ENCODE measurements around the gene KIF26B.
"Not testable (repeated sequence)": the region's sequence is repeated elsewhere in the genome, so short reads cannot be mapped to it uniquely, and the experiment has no call there.

Gene KIF26B

GRCh38 chr1:245121523-245121922, 33.3 kb upstream of the KIF26B start:
- H3K4me3 ChIP-seq (ENCODE audit: control insufficient read depth, low read depth, low read length), result no peak overlapping the region
- DNase-seq (ENCODE audit: low read depth), result no peak
- peak; percentile 2 for TF ChIP-seq CTCF (IDR thresholded peaks at IDR 0.05; ENCODE audit: control insufficient read depth, insufficient read depth, low read depth, low read length, missing control alignments)

GRCh38 chr1:245124241-245124640, 30.5 kb upstream of the KIF26B start:
- no peak overlapping the region for H3K4me3 ChIP-seq (ENCODE audit: control insufficient read depth, low read depth, low read length)
- TF ChIP-seq CTCF (IDR thresholded peaks at IDR 0.05; ENCODE audit: control insufficient read depth, insufficient read depth, low read depth, low read length, missing control alignments), result no peak
- no peak for DNase-seq (ENCODE audit: low read depth)

GRCh38 chr1:245124644-245125043, 30.1 kb upstream of the KIF26B start:
- no peak for TF ChIP-seq CTCF (IDR thresholded peaks at IDR 0.05; ENCODE audit: control insufficient read depth, insufficient read depth, low read depth, low read length, missing control alignments)

GRCh38 chr1:245126530-245126929, 28.3 kb upstream of the KIF26B start:
- no peak for DNase-seq (ENCODE audit: low read depth)
- no peak for TF ChIP-seq CTCF (IDR thresholded peaks at IDR 0.05; ENCODE audit: control insufficient read depth, insufficient read depth, low read depth, low read length, missing control alignments)
- H3K4me3 ChIP-seq (ENCODE audit: control insufficient read depth, low read depth, low read length), result no peak overlapping the region

More at GRCh38 chr1:245124644-245125043, 30.1 kb upstream of the KIF26B start:
- H3K4me3 ChIP-seq (ENCODE audit: control insufficient read depth, low read depth, low read length), result no peak overlapping the region
- no peak for DNase-seq (ENCODE audit: low read depth)

DNA sequence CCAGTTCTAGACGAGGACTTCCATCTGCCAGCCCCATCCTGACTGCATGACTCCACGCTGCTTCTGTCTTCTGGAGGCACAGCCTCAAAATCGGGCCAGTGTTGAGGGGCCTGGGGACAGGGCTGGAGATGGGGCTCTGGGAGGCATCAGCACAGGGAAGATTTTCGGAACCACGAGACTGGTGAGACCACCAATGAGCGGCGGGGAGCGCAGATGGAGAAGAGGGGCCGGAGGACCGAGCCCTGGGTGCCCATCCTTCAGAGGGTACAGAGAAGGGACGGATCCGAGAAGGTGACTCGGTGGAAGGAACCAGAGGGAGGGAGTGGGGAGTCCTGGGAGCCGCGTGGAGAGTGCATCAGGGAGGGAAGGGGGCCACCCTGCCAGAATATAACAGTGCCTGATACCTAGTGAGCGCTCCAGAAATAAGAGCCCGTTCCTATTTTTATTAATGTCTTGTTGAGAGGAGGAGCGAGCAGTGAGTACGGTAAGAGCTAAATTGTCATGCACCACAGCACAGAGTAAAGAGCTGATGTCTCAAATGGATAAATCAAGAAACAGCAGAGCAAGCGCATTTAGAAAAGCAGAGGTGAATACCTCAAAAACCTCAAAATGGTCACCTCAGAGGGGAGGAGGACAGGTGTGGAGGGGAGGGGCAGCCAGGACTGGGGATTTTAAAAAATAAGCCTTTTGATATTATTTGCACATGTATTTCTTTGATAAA, 26.2 kb upstream of the KIF26B start:
- no peak for DNase-seq (ENCODE audit: low read depth)
- no peak for TF ChIP-seq CTCF (IDR thresholded peaks at IDR 0.05; ENCODE audit: control insufficient read depth, insufficient read depth, low read depth, low read length, missing control alignments)
- no peak overlapping the region for H3K4me3 ChIP-seq (ENCODE audit: control insufficient read depth, low read depth, low read length)

DNA sequence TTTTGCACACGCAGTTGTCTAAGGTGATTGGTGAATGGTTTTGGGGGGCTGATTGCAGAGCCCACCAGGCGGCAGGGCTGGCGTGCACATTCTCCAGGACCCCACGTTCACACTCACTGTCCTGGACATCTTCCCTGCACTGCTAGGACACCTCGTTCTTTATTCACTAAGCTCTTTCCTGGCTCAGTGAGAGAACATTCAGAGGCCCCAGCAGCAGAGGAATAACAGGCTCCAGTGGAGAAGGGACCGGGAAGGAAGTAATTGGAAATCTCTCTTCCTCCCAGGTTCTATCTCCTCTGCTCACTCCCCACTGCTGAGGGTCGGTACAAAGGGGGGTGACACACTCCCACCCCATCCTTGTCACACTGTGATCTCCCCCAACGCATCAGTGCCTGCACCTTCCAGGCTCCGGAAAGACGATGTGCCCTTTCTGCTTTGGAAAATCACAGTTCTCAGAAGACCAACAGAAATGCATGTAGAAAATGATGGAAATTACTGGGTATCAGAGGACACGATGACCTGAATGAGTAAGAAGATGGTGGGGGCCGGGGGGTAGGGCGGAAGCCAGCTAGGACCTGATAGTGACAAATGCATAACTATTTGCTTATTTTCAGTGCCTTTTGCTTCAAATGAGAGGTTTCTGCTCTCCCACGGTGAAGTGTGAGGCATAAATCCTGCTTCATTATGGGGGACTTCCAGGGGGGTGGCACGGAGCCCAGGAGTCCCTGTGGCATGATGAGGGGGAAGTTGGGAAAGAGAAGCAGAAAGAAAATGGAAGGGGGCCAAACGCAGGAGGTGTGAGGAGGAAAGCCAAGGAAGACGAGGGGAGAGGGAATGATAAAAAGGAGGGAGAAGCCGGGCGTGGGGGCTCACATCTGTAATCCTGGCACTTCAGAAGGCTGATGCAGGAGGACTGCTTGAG, 25.2 kb upstream of the KIF26B start:
- TF ChIP-seq CTCF (IDR thresholded peaks at IDR 0.05; ENCODE audit: control insufficient read depth, insufficient read depth, low read depth, low read length, missing control alignments), result no peak
- H3K4me3 ChIP-seq (ENCODE audit: control insufficient read depth, low read depth, low read length), result no peak overlapping the region
- peak; percentile 5 for DNase-seq (ENCODE audit: low read depth)

DNA sequence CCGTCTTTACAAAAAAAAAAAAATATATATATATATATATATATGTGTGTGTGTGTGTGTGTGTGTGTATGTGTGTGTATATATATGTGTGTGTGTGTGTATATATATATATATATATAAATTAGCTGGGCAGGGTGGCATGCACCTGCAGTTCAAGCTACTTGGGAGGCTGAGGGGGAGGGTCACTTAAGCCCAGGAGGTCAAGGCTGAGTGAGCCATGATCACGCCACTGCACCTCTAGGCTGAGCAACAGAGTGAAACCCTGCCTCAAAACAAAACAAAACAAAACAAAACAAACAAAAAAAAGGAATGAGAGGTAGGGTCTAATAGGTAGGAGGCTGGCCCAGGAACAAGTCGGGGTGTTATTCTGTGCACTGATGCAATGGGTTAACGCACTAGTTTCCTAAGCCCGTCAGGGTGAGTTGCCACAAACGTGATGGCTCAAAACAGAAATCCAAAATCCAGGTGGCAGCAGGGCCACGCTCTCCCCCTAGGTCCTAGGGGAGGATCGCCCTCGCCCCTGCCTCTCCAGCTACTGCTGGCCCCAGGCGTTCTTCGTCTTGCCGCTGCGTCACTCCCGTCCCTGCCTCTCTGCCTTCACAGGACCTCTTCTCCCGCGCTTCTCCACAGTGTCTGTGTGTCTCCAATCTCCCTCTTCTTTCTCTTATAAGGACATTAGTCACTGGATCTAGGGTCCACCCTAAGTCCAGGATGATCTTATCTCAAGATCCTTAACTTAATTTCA, 24.3 kb upstream of the KIF26B start:
- not testable (repeated sequence) for H3K4me3 ChIP-seq (ENCODE audit: control insufficient read depth, low read depth, low read length); DNase-seq (ENCODE audit: low read depth)

All from AG09309 (cell line).